Measurements from ENCODE around the gene PDE4B. TPM values are rescaled to one million over a fixed set of nuclear protein-coding genes. Genes with fewer than 3 reads are reported as not detected.

Gene PDE4B
- total and polyA plus RNA-seq, 9 of the 15 experiments (the other 6 are each of a cell fraction or from before 2014, with no cell fraction given) = 0.09 TPM; not detected in 8

GRCh38 chr1:66275601-66276023 is 482.9 kb downstream of the PDE4B start (continued):
- TF ChIP-seq BDP1 (IDR thresholded peaks at IDR 0.05; ENCODE audit: insufficient read depth, insufficient read length) (no peak), PTRF (tag; IDR thresholded peaks at IDR 0.05) (no peak), IRF9 (tag; IDR thresholded peaks at IDR 0.05) (no peak), POLR2H (tag; IDR thresholded peaks at IDR 0.05; ENCODE audit: low read depth) (no peak), NR1H2 (CRISPR knock-in tag; IDR thresholded peaks at IDR 0.05) (no peak)

- no peaks in the 10 kb centered on the region for H3K9me3 ChIP-seq (replicated peaks; ENCODE audit: control insufficient read depth, insufficient read depth, low read depth, low read length)
- intact Hi-C loops (cut with micrococcal nuclease) (no loop called here), in situ Hi-C loops (cut with MboI) (no loop called here)
- H3K9ac ChIP-seq (ENCODE audit: insufficient read depth in 1 of 2, low read depth in 2 of 2, low read length in 2 of 2) = no peak overlapping the region
- FAIRE-seq = no peak
- 0% methylated on average over 3 of the region's 3 CpGs for WGBS (ENCODE audit: insufficient coverage, low coverage, missing lambda C conversion rate)
- H3K4me3 ChIP-seq = no peak overlapping the region
- H3K27me3 ChIP-seq (ENCODE audit: control insufficient read depth in 2 of 2, insufficient read depth in 2 of 2, low read length in 2 of 2) = no peaks in the 10 kb centered on the region; a peak in 1 of 5 replicates
- TF ChIP-seq ZNF764 (CRISPR knock-in tag; IDR thresholded peaks at IDR 0.05; ENCODE audit: low read depth) = no peak
- no peak for TF ChIP-seq RB1 (IDR thresholded peaks at IDR 0.05; ENCODE audit: low read depth)
- no peak for TF ChIP-seq CTBP1 (IDR thresholded peaks at IDR 0.05; ENCODE audit: borderline replicate concordance)
- TF ChIP-seq ZBTB7A (IDR thresholded peaks at IDR 0.05; ENCODE audit: borderline replicate concordance, control insufficient read depth, low read depth, low read length) = no peak
- no peak for TF ChIP-seq HIVEP1 (CRISPR knock-in tag; IDR thresholded peaks at IDR 0.05)
- no peak for TF ChIP-seq TBL1XR1 (IDR thresholded peaks at IDR 0.05; ENCODE audit: low read length in 2 of 2)
- no peak for TF ChIP-seq CXXC5 (CRISPR knock-in tag; IDR thresholded peaks at IDR 0.05)
- no peak for TF ChIP-seq BRD9 (IDR thresholded peaks at IDR 0.05; ENCODE audit: low read depth, partially characterized antibody)
- no peaks in the 10 kb centered on the region for H3K4me1 ChIP-seq (replicated peaks in 1 of 2; ENCODE audit: control insufficient read depth in 2 of 2, insufficient read depth in 2 of 2, low read length in 2 of 2)
- no peak overlapping the region for H3K4me2 ChIP-seq (ENCODE audit: insufficient read depth, low read length)
- POLR2A ChIA-PET = interaction anchor here (0.7 to 1.2 kb wide), 2 partner anchors 9 to 24 kb away, joined by 3 read pairs; no protein-coding TSS in a partner anchor
- H3K79me2 ChIP-seq (ENCODE audit: control insufficient read depth, insufficient read depth, low read length) = no peaks in the 10 kb centered on the region
- no peak for ATAC-seq
- BruUV-seq (replicated peaks) = no TSS peak
- H2AFZ ChIP-seq (ENCODE audit: low read depth, low read length) = no peak overlapping the region
- no peaks in the 10 kb centered on the region for H3K36me3 ChIP-seq (ENCODE audit: control insufficient read depth, insufficient read depth, low read length)
- no peaks in the 10 kb centered on the region for H4K20me1 ChIP-seq (replicated peaks; ENCODE audit: control insufficient read depth, insufficient read depth, low read length)
- no peak overlapping the region for H3K27ac ChIP-seq (ENCODE audit: extremely low read depth, low read depth, low read length)
- DNase-seq (ENCODE audit: extremely low read depth in 1 of 4, low spot score in 3 of 4) = no peak
- H3K9me1 ChIP-seq (ENCODE audit: control insufficient read depth, insufficient read depth, low read length) = no peaks in the 10 kb centered on the region
- CTCF ChIA-PET (ENCODE audit: low intra/inter-chr PET ratio) = no interaction called here
Observed at GRCh38 chr1:66276218-66276617, 483.5 kb downstream of the PDE4B start.
